Mucosa of descending colon (tissue), 3 donors: ENCODE data around the gene RAC2. TPM values are rescaled to one million over a fixed set of nuclear protein-coding genes. Genes with fewer than 3 reads are reported as not detected.

ENCODE experiments used
- ATAC-seq: fragments of 200-7000 bp; cut with Tn5 transposase; one replicate; pipeline ENCODE4 v1.9.1; 2020; ENCODE audit warnings: mild to moderate bottlenecking, moderate library complexity
- DNase-seq, 3 donors: peaks; one replicate each; pipeline ENCODE4 v3.0.0-alpha.2; 2020
- H3K36me3 ChIP-seq: fragments of 200-600 bp; one replicate; pipeline ENCODE4 v1.8.0; 2021; ENCODE audit warnings: low read depth, mild to moderate bottlenecking
- H3K4me1 ChIP-seq: fragments of 200-600 bp; one replicate; pipeline ENCODE4 v1.8.0; 2021; ENCODE audit warnings: low read depth, mild to moderate bottlenecking
- H3K4me3 ChIP-seq: fragments of 200-600 bp; one replicate; pipeline ENCODE4 v1.8.0; 2021; ENCODE audit warnings: mild to moderate bottlenecking
- H3K9me3 ChIP-seq: fragments of 200-600 bp; one replicate; pipeline ENCODE4 v1.8.0; 2021; ENCODE audit warnings: mild to moderate bottlenecking
- intact Hi-C, 2 donors: fragments of 100-400 bp; cut with DNase I in 1 of 2; cut with micrococcal nuclease in 1 of 2; formaldehyde crosslinking; loops; one replicate each; pipeline versions ENCODE4 v1.11.0 to v1.11.1; 2022; cut with DNase I, micrococcal nuclease
- total RNA-seq, 3 donors: library from RNA; stranded (reverse); fragmentation: NEBNext Ultra II Directional in 2 of 3; extraction: Animal tissue kit (Norgen Biotek cat#: 25700) in 2 of 3; gene quantifications; one replicate each; pipeline versions ENCODE4 v1.2.1 to v1.2.4, GENCODE V29; 2021 to 2023
- TF ChIP-seq, protein P1 (sequence below): fragments of 200-600 bp; IDR thresholded peaks from one replicate; pipeline ENCODE4 v1.8.0; 2022; ENCODE audit warnings: antibody characterized with exemption, mild to moderate bottlenecking
- donor health status: DM: no; HTN: no; CAD: no; lungs with moderate emphysema.
- donor health status: DM: no; HTN: no; CAD: no.
- donor health status: DM: no; HTN: yes; CAD: no.

Gene RAC2
- total RNA-seq, 3 donors from 2014 or later, result 15.3 to 26.8 (median 16.4) TPM

DNA sequence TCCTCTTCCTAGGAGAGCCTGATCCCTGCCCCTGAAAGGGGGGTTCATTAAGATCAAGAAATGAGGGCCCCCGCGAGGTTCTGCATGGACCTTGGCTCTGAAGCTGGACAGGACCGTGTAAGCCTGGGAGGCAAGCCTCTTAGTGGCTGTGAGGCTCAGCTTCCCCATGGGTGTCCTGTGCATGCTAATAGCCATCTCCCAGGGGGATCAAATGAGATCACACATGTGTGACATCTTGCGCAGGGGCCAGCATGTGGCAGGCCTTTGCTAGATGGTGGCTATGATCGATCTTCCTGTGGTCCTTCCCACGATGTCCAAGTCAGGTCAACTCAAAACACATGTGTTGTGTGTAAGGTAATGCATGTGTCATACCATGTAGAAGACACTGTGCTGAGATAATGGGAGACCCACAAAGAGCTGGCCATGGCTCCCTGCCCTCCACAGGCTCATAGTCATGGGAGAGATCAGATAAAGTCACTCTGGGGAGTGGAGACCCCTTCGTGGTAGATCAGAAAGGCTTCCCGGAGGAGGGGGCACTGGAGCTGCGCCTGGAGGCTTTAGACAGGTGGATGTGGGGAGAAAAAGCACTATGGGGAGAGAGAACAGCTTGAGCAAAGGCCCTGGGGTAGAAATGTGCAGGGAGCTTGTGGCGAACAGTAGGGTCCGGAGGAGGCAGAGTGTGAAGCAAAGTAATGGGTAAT is 3.7 kb downstream of the RAC2 start:
- intact Hi-C loops, result no loop called here
- peak in 1 of 3 donors; percentile 27 for DNase-seq
- peaks cover 6% of the 10 kb centered on the region for H3K4me1 ChIP-seq

DNA sequence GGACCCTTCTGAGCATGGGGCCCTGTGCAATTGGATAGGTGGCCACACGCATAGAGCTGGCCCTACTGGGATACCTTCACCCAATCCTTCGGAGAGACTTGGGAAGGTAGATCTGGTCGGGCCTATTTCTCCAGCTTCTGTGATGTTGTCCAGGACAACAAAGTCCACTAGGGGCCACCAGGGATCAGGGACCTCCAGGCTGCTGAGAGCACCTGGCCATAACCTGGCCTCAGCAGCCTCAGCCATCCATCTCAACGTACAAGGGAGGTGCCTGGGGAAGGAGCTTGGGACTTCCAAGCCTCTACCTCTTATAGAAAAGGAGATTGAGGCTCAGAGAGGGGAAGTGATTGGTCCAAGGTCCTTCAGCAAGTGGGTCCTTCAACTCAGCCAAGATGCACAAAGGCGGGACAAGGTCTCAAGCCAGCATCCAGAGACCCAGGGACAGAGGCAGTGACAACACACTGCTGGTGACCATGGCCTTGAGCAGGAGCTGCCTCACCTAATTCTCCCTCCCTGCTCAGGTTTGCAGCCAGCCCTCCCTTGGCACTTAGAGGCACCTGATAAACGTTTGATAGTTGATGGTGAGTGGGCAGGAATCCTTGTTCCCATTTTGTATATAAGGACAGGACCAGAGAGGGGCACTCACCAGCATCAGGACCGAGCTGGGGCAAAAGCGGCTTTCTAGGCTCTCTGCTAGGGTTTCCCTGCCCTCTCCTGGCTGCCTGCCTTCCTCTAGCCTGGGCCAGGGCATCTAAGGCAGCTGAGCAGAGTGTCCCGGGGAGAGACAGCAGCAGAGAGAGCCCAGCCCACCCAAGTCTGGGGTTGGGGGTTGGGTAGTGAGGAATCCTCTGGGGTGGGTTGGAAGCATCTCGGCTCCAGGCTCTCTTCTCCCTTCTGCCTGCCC is 4.5 kb downstream of the RAC2 start:
- Histone ChIP-seq H3K36me3 (no peaks in the 10 kb centered on the region), H3K9me3 (no peaks in the 10 kb centered on the region), H3K4me3 (no peak overlapping the region), H3K4me1 (peaks cover 4% of the 10 kb centered on the region)
- DNase-seq (peak in 1 of 3 donors; percentile 27), ATAC-seq (no peak)
- intact Hi-C loops, result no loop called here
- TF ChIP-seq, protein P1, sequence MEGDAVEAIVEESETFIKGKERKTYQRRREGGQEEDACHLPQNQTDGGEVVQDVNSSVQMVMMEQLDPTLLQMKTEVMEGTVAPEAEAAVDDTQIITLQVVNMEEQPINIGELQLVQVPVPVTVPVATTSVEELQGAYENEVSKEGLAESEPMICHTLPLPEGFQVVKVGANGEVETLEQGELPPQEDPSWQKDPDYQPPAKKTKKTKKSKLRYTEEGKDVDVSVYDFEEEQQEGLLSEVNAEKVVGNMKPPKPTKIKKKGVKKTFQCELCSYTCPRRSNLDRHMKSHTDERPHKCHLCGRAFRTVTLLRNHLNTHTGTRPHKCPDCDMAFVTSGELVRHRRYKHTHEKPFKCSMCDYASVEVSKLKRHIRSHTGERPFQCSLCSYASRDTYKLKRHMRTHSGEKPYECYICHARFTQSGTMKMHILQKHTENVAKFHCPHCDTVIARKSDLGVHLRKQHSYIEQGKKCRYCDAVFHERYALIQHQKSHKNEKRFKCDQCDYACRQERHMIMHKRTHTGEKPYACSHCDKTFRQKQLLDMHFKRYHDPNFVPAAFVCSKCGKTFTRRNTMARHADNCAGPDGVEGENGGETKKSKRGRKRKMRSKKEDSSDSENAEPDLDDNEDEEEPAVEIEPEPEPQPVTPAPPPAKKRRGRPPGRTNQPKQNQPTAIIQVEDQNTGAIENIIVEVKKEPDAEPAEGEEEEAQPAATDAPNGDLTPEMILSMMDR, result no peak

More for the DNA sequence above, 3.7 kb downstream of the RAC2 start:
- Histone ChIP-seq H3K4me3 (no peak overlapping the region), H3K36me3 (no peaks in the 10 kb centered on the region), H3K9me3 (no peaks in the 10 kb centered on the region)
- TF ChIP-seq, protein P1, result no peak
- ATAC-seq, result no peak

DNA sequence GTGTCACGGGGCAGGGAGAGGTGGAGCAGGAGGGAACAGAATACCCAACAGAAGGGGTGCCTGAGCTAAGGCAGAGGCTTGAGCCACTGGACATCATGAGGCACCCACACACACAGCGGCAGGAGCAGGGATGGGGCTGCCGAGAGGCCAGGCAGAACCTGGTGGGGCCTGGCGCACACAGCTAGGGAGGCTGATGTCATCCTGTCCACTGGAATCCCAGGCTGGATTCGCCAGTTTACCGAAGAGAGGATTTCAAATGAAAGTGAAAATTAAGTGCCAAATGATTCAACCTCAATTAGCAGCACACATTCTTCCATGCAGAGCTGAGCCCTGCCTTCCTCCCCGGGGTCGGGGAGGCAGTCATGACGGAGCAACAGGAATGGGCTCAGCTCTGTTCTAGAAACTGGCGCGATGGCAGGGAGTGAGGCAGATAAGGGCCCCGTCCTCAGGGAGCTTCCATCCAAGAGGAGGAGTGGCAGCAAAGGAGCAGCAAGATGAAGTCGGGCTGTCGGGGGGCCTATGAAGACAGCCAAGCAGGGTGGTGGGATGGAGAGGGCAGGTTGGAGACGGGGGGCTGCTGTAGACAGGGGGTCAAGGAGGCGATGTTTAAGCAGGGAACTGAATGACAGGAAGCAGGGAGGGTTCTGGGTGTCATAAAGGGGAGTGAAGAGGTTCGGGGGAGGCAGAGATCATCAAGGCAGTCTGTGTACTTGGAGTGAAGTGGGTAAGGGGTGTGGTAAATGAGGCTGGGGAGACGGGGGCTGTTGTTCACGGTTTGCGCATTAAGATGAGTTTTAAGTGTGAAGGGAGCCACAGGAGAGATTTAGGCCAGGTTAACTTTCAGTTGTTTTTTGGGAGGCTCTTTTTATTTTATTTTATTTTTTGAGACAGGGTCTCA is 6.4 kb downstream of the RAC2 start:
- H3K4me3 ChIP-seq, result no peak overlapping the region
- H3K4me1 ChIP-seq, result no peaks in the 10 kb centered on the region
- intact Hi-C loops, result no loop called here
- H3K36me3 ChIP-seq, result no peaks in the 10 kb centered on the region
- H3K9me3 ChIP-seq, result no peaks in the 10 kb centered on the region
- DNase-seq (peak in 1 of 3 donors; percentile 40), ATAC-seq (no peak)
- TF ChIP-seq, protein P1, result no peak

DNA sequence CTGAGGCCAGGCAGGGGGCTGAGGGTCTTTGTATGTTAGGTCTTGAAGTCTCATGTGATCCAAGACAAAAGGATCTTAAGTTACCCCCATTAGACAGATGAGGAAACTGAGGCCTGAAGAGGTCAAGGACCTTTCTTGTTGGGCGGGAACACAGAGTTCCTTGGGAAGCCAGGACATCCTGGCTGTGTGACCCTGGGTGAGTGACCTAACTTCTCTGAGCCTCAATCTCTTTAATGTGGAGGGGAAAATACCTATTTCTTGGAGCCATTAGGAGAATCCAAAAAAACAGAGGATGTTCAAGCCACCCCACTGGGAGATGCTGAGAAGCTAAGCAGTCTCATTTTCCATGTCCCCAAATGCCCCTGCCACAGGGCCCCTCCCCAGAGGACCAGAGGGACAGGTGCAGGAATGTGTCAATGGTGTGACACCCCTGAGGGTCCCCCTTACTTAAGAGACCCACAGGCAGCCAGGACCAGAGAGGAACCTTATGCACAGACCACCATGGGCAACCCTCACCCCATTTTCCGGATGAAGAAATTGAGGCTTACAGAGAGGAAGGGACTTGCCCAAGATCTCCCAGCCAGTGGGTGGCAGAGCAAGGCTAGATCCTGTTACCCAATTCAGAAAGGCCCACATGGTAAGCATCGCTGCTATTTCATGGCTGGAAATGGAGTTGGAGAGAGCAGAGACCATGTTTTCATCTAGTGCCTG is 8.0 kb downstream of the RAC2 start:
- ATAC-seq (no peak), DNase-seq (peak in 1 of 3 donors; percentile 7)
- intact Hi-C loops, result no loop called here
- TF ChIP-seq, protein P1, result no peak
- H3K4me1 ChIP-seq, result peaks cover 2% of the 10 kb centered on the region
- H3K9me3 ChIP-seq, result no peaks in the 10 kb centered on the region
- no peak overlapping the region for H3K4me3 ChIP-seq
- no peaks in the 10 kb centered on the region for H3K36me3 ChIP-seq
